HG02884 (cell line): ENCODE measurements around the gene SLC24A5.

Source experiments
- ATAC-seq: cut with Tn5 transposase; IDR thresholded peaks from one replicate; pipeline ENCODE4 v1.9.1; 2021; ENCODE audit warnings: mild to moderate bottlenecking, moderate library complexity; ENCODE audit not compliant: unreplicated experiment

The SLC24A5 gene

DNA sequence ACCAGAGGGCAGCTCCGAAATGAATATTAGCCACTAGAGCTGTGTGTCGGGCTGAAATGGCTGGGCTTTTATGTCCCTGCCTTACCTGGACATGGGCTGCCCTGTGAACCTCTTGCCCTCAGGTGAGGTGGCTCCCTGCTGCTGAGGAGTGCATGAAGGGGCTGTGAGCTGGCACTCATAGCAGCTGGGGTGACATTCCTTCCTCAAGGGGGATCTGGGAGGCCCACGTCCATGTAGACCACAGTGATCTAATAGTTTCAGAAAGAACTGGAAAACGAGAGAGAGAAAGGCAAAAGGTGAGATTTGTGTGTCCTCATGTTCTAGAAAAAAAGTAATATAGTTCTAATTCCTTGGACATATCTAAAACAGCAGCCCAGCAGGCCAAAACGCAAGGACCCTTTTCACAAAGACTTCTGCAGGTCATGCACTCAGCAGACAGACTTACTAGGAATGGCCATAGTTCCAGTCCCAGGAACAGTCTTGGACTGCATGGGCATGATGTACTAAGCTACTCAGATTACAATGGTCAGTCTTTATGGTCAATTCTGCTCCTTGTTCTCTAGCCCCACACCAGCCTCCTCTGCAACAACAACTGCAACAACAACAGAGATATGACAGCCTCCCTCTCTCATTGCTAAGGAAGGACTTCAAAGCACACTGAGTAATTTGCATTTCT is 10.8 kb upstream of the SLC24A5 start:
- no peak for ATAC-seq

GRCh38 chr15:48112242-48112641 is 8.5 kb upstream of the SLC24A5 start:
- ATAC-seq = no peak

GRCh38 chr15:48119277-48119676 is 1.5 kb upstream of the SLC24A5 start:
- no peak for ATAC-seq

DNA sequence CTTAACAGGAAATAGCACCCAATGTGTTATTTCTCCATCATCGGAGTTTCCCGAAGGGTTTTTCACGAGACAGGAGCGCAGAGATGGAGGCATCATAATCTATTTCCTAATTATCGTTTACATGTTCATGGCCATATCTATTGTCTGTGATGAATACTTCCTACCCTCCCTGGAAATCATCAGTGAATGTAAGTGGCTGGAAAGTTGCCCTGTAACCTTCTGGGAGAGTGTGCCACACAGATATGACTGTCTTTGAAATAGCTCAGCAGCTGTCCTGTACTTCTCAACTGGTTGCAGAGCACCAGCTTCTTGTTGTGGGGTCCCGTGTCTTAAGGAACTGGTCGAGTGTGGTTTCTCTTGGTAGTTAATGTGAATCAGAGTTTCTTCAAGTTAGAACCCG is 1.1 kb downstream of the SLC24A5 start:
- ATAC-seq = no peak

DNA sequence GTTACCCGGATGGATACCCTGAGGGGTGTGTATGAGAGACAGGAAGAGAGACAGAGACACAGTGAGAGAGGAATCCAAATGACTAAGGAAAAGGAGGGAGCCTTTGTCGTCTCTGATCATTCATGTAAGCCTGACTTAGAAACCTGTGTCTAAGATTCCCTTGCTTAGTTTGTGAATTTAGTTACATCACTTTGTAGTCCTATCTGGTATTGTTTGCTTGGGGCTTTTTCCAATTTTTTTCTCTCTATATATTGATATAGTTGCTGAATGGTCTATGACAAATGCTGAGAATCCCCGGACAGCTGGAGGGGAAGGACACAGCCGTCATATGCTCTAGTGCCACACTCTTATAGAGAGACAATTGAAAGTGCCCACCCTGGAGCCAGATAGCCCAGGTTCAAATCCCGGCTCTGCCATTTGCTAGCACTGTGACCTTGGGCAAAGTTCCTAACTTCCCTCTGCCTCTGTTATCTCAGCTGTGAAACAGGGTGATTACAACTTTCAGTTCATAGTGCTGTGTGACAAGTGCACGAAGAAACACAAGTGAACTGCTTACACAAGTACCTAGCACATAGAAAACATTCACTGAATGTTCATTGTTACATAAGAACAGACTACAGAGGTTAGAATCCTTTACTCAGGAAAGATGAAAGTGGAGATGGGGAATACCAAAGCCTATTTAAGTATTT is 6.0 kb downstream of the SLC24A5 start:
- no peak for ATAC-seq

GRCh38 chr15:48131324-48131723 is 10.5 kb downstream of the SLC24A5 start:
- no peak for ATAC-seq

DNA sequence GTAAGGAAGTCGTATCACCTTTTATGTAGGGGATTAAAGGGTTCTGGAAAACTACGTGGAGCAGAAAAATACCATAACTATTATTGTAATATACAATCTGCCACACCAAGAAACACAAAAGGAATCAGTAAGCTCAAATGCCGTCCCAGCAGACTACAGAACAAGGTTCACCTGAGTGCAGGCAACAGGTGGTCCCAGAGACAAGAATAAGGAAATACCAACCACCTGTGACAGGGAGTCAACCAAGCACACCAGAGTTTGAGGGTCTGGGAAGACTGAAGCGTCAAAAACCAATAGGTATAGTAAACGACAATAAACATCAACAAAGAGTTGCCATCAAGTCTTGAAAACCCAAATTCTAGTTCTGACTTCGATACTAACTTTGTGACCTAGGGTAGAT is 12.1 kb downstream of the SLC24A5 start:
- no peak for ATAC-seq

GRCh38 chr15:48143856-48144255 is 23.1 kb downstream of the SLC24A5 start:
- no peak for ATAC-seq

- peak; percentile 74 for ATAC-seq
Measured at GRCh38 chr15:48144889-48145288, 24.1 kb downstream of the SLC24A5 start.

DNA sequence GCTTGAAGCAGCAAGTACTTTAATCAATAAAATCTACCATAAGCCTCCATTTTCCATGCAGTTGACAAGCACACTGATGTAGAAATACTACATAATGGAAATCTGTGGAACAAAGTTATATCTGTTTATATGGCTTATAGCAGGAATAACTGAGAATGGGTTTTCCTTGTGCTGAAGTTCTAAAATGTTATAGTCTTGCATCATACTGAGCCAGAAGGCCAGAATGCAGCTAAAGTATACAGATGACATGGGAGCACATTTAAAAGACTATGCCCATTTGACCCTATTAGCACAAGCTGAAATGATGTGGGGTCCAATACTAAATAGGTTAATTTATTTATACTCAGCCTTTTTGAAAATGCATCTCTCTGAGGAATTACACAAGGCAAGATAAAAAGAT is 25.1 kb downstream of the SLC24A5 start:
- no peak for ATAC-seq

- no peak for ATAC-seq
Measured at GRCh38 chr15:48147358-48147757, 26.6 kb downstream of the SLC24A5 start.

DNA sequence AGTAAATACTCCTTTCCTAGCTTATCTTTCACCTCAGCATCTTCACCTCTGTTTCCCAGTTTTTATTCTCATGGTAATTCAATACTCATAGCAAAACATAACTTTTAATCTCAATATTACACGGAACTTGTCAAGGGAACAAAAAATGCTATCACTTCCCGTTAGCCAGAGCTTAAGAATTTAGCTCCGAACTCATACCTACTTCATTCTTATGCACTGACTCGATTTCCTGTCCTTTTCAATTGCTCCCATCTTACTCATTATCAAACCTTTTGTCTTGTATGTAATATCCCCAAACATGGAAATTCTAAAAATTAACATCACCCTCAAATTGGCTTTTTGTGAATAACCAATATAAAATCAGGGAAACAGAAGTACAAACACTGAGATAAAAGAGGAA is 29.1 kb downstream of the SLC24A5 start:
- no peak for ATAC-seq

DNA sequence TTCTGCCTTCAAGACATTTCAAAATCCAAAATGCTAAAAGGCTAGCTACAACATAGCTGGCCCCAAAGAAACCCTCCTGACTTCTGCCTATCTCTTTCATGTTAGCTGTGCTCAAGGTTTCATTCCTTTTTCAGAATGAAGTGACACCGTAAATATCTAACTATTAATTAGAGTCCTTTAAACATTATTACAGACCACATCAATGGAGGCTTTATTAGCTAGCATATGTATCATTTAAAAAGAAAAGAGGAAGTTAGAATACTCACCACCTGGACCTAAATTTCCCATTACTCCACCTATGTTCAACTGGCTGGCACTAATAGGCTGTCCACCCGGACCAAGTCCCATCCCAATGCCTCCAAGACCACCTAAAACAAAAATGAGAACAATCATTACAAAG is 32.7 kb downstream of the SLC24A5 start:
- ATAC-seq = no peak

DNA sequence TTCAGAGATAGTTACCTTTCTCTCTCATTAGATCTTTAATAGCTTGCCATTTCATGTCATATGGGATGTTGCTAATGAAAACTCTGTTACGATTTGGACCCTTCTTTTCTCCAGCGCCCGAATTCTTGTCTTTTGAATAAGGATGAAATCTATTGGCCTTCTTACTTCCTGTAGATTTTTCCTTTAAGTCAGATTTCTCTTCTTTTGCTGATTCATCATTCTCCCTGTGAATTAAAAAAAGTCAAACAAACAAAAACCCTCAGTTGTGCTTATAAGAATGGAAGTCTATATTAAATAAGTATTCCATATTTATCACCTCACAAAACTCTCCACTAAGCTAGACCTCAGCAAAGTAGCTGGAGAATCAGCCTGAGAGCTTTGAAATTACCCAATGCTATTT is 47.8 kb downstream of the SLC24A5 start:
- no peak for ATAC-seq

- no peak for ATAC-seq
Measured at GRCh38 chr15:48170981-48171380, 50.2 kb downstream of the SLC24A5 start.

DNA sequence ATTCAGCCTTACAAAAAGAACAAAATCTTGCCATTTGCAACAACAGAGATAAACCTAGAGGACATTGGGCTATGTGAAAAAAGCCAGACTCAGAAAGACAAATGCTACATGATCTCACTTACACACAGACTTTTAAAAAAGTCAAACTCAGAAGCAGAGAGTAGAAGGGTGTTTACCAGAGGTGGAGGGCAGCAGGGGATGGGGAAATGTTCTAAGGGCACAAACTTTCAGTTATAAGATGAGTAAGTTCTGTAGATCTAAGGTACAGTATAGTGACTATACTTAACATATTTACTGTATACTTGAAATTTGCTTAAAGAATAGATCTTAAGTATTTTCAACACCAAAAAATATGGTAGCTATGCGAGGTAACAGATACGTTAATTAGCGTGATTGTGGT is 54.3 kb downstream of the SLC24A5 start:
- ATAC-seq = no peak

DNA sequence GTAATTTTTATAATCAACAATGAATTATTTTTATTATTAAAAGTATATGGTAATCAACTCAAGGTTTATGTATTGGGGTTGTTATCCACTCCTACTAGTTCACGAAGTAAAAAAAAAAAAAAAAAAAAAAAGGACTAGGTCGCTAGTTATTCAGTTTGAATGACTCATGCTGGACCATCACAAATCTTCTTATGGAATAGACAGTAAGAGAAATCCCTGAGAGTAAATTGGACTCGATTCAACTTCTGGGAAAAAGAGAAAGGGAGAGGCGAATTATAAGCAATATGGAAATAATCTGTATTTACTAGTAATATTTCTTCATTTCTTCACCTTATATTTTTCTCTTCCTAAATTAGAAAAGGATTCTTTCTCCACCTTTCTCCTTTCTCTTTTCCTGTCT is 55.3 kb downstream of the SLC24A5 start:
- no peak for ATAC-seq

DNA sequence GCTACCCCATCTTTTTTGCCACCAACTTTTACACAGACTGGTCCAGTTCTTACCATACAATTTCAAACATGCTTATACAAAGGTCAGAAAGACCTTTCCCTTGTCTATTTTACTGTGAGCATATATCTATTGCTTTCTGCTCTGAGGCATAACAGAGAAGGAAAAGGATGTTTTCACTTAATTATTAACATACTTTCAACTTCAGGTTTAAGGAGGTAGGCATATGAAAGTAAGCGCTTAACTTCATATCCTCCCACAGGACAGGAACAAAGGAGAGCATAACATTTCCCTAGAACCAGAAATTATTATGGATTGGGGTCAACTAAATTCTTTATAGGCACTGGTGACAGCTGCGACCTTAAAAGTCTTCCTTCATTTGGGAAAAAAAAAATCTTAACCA is 56.2 kb downstream of the SLC24A5 start:
- no peak for ATAC-seq

- ATAC-seq = peak; percentile 63
Measured at GRCh38 chr15:48177383-48177765, 56.6 kb downstream of the SLC24A5 start.

DNA sequence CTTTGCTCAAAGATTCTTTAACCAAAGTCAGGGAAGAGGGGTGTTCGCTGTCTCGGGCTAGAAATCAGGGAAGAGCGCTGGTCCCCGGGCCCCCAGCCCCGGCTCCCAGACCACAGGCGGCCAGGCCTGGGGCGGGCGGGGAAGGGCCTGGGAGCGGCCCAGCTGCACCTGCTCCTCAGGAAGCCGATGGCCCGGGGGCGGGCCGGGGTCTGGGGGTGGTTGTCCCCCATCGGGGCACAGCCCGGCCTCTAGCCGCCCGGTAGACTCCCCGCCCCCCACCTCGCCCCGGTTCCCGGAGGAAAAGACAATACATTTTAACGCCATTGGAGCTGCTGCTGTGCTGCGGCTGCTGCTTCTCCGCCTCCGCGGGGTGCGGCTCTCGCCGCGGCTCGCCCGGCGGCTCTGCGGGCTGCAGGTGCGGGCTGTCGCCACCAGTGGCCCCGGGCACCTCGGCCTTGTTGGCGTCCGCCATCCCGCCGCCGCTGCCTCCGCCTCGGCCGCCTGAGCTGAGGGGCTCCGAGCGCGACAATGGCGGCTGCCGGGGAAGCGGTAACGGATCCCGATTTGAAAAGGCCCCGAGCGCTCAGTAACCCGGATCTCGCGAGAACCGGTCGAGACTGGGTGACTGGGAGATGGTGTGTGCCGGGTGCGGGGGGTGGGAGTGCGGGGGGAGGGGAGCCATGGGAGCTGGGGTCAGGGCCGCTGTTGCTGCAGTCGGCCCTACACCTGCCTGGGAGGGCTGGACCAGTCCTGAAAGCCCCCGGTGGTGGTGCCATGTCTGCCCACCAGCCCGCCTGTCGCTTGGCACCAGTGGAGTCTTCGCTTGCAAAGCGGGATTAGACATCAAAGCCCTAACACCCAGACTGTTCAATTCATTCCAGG is 57.2 kb downstream of the SLC24A5 start, which contains the start of gene MYEF2:
MYEF2 (minus strand) TSS at position 530 of the 882 bp plus-strand sequence; CDS start at position 472, 58 bp downstream.
- ATAC-seq = peak; percentile 76

- ATAC-seq = no peak
Measured at GRCh38 chr15:48178648-48178931, 57.8 kb downstream of the SLC24A5 start.

DNA sequence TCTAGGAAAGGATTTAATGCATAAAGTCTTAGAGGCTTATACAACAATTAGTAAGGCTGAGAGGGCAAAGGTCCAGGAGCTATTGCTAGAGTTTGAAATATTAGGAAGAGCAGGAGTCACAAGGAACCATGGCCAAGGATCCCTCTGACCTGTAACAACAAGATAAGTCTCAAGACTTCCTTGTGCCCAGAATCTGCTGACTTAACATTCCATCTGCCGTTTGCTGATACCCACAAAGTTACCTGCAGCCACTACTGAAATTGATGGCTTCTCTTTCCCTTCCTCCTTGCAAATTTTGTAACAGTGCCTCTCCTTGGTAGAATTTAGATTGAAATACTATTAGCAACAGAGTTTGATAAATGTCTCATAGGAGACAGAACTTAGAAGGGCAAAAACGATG is 62.0 kb downstream of the SLC24A5 start:
- no peak for ATAC-seq
